ENCODE measurements around the gene FCMR. TPM values are rescaled to one million over a fixed set of nuclear protein-coding genes. Genes with fewer than 3 reads are reported as not detected.

The FCMR gene
- total and polyA plus RNA-seq, 9 of the 15 experiments (the other 6 are each of a cell fraction or from before 2014, with no cell fraction given), result 0.11 to 0.82 (median 0.20) TPM; not detected in 5

DNA sequence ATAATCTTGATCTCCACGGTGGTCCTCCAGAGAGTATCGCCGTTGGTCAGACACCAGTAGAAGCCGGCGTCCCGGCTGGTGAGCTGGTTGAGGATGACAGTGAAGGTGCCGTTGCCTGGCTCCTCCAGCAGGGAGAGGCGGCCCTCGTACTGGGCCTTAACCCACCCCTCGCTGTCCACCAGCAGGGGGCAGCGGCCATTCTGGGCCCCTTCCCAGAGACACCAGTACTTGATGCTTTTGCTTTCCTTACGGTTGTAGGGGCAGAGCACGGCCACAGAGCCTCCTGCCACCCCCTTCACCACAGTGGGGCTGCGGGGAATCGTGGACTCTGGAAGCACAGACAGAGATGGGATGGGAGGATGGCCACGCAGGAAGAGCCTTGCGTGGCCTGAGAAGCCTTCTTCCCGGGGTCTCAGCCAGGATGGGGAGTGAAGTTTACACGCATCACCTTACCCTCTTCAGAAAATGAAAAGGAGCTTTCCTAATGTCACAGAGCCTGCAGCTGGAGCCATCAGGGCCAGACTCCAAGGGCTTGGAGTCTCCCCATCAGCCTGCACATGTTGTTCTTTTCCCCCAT is 13.8 kb upstream of the FCMR start (continued):
- TF ChIP-seq, protein P1, sequence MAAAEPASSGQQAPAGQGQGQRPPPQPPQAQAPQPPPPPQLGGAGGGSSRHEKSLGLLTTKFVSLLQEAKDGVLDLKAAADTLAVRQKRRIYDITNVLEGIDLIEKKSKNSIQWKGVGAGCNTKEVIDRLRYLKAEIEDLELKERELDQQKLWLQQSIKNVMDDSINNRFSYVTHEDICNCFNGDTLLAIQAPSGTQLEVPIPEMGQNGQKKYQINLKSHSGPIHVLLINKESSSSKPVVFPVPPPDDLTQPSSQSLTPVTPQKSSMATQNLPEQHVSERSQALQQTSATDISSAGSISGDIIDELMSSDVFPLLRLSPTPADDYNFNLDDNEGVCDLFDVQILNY (CRISPR knock-in tag; IDR thresholded peaks at IDR 0.05), result no peak; the same call in 1 of the 2 replicates
- no peak for TF ChIP-seq CBX3 (IDR thresholded peaks at IDR 0.05; ENCODE audit: borderline replicate concordance in 1 of 2, low read length in 2 of 2)
- no peak for TF ChIP-seq MYNN (IDR thresholded peaks at IDR 0.05)
- no peak for TF ChIP-seq MYNN (CRISPR knock-in tag; IDR thresholded peaks at IDR 0.05)
- TF ChIP-seq, protein P2, sequence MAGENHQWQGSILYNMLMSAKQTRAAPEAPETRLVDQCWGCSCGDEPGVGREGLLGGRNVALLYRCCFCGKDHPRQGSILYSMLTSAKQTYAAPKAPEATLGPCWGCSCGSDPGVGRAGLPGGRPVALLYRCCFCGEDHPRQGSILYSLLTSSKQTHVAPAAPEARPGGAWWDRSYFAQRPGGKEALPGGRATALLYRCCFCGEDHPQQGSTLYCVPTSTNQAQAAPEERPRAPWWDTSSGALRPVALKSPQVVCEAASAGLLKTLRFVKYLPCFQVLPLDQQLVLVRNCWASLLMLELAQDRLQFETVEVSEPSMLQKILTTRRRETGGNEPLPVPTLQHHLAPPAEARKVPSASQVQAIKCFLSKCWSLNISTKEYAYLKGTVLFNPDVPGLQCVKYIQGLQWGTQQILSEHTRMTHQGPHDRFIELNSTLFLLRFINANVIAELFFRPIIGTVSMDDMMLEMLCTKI (IDR thresholded peaks at IDR 0.05; ENCODE audit: partially characterized antibody), result no peak
- TF ChIP-seq NR1H2 (CRISPR knock-in tag; IDR thresholded peaks at IDR 0.05), result no peak
- TF ChIP-seq U2AF2 (optimal IDR thresholded peaks at IDR 0.05; ENCODE audit: low read depth, low read length), result no peak
- peak; percentile 29 for TF ChIP-seq ZFX (CRISPR knock-in tag; IDR thresholded peaks at IDR 0.05)
- TF ChIP-seq VEZF1 (CRISPR knock-in tag; IDR thresholded peaks at IDR 0.05), result peak; percentile 51
- TF ChIP-seq GABPA (tag; conservative IDR thresholded peaks at IDR 0.05; ENCODE audit: low read depth), result no peak
- TF ChIP-seq ZNF146 (CRISPR knock-in tag; IDR thresholded peaks at IDR 0.05; ENCODE audit: unreplicated experiment), result no peak
- TF ChIP-seq ZSCAN32 (CRISPR knock-in tag; IDR thresholded peaks at IDR 0.05), result no peak
- no peak for TF ChIP-seq NR2C2 (CRISPR knock-in tag; IDR thresholded peaks at IDR 0.05)
- no peak for TF ChIP-seq NR2C2 (tag; IDR thresholded peaks at IDR 0.05)
- TF ChIP-seq, protein P3, sequence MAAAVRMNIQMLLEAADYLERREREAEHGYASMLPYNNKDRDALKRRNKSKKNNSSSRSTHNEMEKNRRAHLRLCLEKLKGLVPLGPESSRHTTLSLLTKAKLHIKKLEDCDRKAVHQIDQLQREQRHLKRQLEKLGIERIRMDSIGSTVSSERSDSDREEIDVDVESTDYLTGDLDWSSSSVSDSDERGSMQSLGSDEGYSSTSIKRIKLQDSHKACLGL (CRISPR knock-in tag; IDR thresholded peaks at IDR 0.05; ENCODE audit: borderline replicate concordance, poor library complexity, severe bottlenecking), result no peak
- TF ChIP-seq RBM34 (IDR thresholded peaks at IDR 0.05; ENCODE audit: borderline replicate concordance, insufficient read depth, low read length), result no peak
- TF ChIP-seq MAZ (CRISPR knock-in tag; conservative IDR thresholded peaks at IDR 0.05 in 1 of 2, IDR thresholded peaks at IDR 0.05 in 1 of 2), result peak; percentile 65 to 85; a peak in 3 of 4 replicates
- TF ChIP-seq ZNF583 (CRISPR knock-in tag; IDR thresholded peaks at IDR 0.05), result no peak
- TF ChIP-seq PHB2 (IDR thresholded peaks at IDR 0.05; ENCODE audit: low read depth), result no peak
- TF ChIP-seq TGIF2 (CRISPR knock-in tag; IDR thresholded peaks at IDR 0.05), result no peak
- peak; percentile 77 for TF ChIP-seq STAG1 (CRISPR knock-in tag; IDR thresholded peaks at IDR 0.05; ENCODE audit: borderline replicate concordance)
- no peak for TF ChIP-seq PHTF2 (CRISPR knock-in tag; IDR thresholded peaks at IDR 0.05)
- no peak for TF ChIP-seq MBD1 (CRISPR knock-in tag; IDR thresholded peaks at IDR 0.05)
- TF ChIP-seq PPARD (CRISPR knock-in tag; IDR thresholded peaks at IDR 0.05), result no peak

All from K562 (cell line).